GM18505 (cell line): ENCODE data around the gene DMRT1.
A peak's percentile ranks its signal among the peaks of the same experiment; 100 is the strongest.
"Not testable (repeated sequence)": the region's sequence is repeated elsewhere in the genome, so short reads cannot be mapped to it uniquely, and the experiment has no call there.

ENCODE experiments used
- ATAC-seq: cut with Tn5 transposase; IDR thresholded peaks from one replicate; pipeline ENCODE4 v1.9.1; 2021; ENCODE audit not compliant: unreplicated experiment
- POLR2A ChIP-seq: IDR thresholded peaks from 4 replicates; pipeline ENCODE4 v1.6.1; 2011; ENCODE audit warnings: borderline replicate concordance; ENCODE audit not compliant: insufficient read depth, insufficient read length; ENCODE audit errors: extremely low read depth

Gene DMRT1

GRCh38 chr9:878239-878638 is 36.7 kb downstream of the DMRT1 start:
- no peak for TF ChIP-seq POLR2A
- no peak for ATAC-seq

- ATAC-seq = no peak
- TF ChIP-seq POLR2A = no peak
Measured at GRCh38 chr9:880725-881124, 39.2 kb downstream of the DMRT1 start.

GRCh38 chr9:882416-882924 is 41.0 kb downstream of the DMRT1 start:
- ATAC-seq = no peak
- no peak for TF ChIP-seq POLR2A

- TF ChIP-seq POLR2A = no peak
- ATAC-seq = no peak
Measured at GRCh38 chr9:883011-883410, 41.5 kb downstream of the DMRT1 start.

- no peak for ATAC-seq
- TF ChIP-seq POLR2A = no peak
Measured at GRCh38 chr9:886886-887285, 45.4 kb downstream of the DMRT1 start.

GRCh38 chr9:892123-892522 is 50.6 kb downstream of the DMRT1 start:
- TF ChIP-seq POLR2A = no peak
- no peak for ATAC-seq

GRCh38 chr9:893115-893514 is 51.6 kb downstream of the DMRT1 start:
- no peak for ATAC-seq
- no peak for TF ChIP-seq POLR2A

GRCh38 chr9:893843-894420 is 52.4 kb downstream of the DMRT1 start:
- no peak for TF ChIP-seq POLR2A
- ATAC-seq = peak; percentile 98

GRCh38 chr9:899440-900184 is 58.1 kb downstream of the DMRT1 start:
- ATAC-seq = no peak
- no peak for TF ChIP-seq POLR2A

GRCh38 chr9:903886-904285 is 62.4 kb downstream of the DMRT1 start:
- ATAC-seq = no peak

GRCh38 chr9:905906-906305 is 64.4 kb downstream of the DMRT1 start:
- no peak for TF ChIP-seq POLR2A

More at GRCh38 chr9:903886-904285, 62.4 kb downstream of the DMRT1 start:
- no peak for TF ChIP-seq POLR2A

GRCh38 chr9:908536-909205 is 67.2 kb downstream of the DMRT1 start:
- no peak for TF ChIP-seq POLR2A
- ATAC-seq = no peak

More at GRCh38 chr9:905906-906305, 64.4 kb downstream of the DMRT1 start:
- no peak for ATAC-seq

GRCh38 chr9:911005-911404 is 69.5 kb downstream of the DMRT1 start:
- no peak for TF ChIP-seq POLR2A
- no peak for ATAC-seq

- TF ChIP-seq POLR2A = no peak
- no peak for ATAC-seq
Measured at GRCh38 chr9:912776-913175, 71.3 kb downstream of the DMRT1 start.

GRCh38 chr9:913526-913925 is 72.0 kb downstream of the DMRT1 start:
- ATAC-seq = not testable (repeated sequence)
